HG03159 (cell line): Measurements from ENCODE around the gene RNH1.

Source experiments
- ATAC-seq: cut with Tn5 transposase; IDR thresholded peaks from one replicate; pipeline ENCODE4 v1.9.1; 2021; ENCODE audit warnings: mild to moderate bottlenecking, moderate library complexity; ENCODE audit not compliant: unreplicated experiment

Gene RNH1

DNA sequence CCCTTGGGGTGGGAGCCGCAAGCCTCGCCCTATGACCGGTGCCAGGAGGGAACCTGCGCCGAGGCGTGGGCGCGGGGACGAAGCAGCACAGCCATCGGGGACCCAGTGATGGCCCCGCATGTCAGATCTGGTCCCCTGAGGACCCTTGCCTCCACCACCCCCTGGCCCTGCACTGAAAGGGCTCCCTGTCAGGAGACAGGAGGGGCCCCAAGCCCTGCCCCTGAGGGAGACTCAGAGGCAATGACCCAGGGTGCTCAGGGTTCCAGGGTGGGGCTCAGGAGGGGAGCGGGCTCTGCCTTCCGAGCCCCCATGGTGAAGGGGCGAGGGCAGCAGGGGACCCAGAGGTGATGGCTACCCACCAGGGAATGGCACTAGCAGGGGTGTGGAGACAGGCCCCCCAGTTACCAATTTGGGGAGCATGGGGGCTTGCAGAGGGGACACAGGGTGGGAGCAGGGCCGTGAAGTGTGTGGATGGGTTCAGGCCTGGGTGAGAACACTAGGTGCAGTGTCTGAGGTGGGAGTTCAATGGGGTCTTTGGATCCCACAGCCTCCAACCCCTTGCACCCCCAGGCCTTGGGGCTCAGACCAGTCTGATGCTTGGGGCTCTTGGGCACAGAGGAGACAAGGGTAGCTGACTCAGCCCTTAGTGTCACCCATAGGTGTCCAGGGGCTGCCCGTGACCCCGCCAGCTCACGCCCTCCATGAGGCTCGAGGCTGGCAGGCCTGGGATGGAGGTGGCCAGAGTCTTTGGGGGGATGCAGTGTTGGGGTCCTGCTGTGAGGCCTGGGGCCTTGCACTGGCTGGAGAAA lies 30.8 kb upstream of the RNH1 start:
- ATAC-seq = no peak

DNA sequence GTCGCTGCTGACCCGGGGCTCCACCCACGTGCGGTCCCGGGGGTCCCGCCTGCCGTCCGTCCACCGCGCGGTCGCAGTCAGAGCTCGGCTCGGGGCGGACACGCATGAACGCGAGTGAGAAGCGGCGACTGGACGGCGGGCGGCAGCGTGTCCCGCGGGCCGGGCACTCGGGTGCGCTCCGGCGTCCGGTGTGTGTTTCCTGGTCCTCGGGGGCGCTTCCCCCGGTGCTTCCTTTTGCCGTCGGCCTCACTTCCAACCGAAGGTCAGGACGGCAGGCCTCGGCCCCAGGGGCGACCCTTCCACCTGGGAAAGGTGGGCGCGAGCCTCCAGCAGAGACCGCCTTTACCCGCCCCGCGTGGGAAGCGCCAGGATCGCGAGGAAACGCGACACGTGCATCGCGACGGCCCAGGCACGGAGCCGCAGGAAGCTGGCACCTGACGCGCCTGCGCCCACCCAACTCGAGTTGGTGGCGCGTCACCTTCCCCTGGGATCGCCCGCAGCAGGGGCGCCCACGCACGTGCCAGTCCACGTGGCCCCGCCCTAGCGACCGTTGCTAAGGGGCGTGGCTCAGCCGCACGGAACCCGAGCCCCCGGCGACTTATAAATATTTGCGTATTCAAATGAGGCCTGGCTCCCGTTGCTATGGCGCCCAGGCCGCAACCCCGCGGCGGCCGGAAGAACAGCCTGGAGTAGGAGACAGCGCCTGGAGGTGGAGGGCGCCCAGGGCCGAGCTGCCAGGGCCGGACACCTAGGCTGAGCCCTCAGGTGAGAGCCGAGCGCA lies 30.0 kb upstream of the RNH1 start, which contains the start of gene LRRC56:
TSS of gene LRRC56 (plus strand) at position 687 of the 781 bp plus-strand sequence. CDS start 3,158 bp downstream, outside the sequence.
- peak; percentile 61 for ATAC-seq

DNA sequence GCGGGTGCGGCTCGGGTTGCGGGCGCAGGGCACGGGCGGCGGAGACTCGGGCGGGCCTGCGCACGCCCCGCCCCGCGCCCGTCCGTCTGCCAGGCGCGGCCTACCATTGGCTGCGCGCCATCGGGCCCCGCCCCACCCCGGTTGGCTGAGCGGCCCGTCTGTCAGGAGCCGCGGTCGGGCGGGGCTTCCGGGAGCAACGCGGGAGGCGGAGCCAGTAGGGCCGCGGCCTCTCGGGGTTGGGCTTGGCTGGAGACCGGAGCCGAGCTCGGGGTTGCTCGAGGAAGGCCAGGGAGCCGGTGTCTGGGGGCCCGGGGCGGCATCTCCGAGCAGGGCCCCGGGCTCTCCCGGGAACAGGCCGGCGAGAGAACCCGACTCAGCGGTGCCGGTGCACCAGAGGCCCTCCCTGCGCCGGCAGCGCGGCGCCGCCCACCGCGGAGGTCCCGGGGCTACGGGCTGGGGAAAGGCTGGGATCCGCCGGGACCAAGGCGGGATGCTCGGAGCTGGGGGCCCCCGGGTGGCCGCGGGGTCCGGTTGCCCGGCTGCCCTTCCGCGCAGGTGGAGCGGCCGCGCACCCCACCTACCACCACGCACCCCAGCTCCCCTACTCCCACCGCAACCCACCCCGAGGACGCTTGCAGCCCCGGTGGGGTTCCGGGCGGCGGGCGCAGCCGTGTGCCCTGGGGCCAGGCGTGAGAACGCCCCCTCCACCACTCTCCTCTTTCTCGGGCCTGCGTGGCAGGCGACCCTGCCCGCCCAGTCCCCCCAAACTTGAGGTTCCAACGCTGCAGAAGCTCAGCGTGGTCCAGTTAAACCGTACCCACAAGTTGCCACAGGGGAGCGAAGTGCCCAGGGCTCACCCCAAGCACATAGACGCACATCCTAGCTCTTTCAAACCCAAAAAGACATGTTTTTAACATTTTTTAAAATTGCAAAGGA lies 28.7 kb upstream of the RNH1 start, which contains the start of gene HRAS:
TSS of gene HRAS (minus strand) at position 58 of the 936 bp plus-strand sequence.
- peak; percentile 61 for ATAC-seq

DNA sequence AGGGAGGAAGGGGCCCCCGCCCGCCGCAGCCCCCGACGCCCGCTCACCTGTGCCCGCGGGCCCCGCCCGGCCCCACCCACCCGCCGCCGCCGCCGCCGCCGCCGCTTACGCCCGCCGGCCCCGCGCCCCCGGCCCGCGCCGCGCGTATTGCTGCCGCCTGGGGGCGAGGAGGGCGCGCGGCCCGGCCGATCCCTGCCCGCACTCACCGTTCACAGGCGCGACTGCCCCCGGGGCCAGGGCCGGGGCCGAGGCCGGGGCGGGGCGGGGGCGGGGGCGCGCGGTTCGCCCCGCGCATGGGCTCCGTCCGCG lies 28.1 kb upstream of the RNH1 start:
- peak; percentile 8 for ATAC-seq

DNA sequence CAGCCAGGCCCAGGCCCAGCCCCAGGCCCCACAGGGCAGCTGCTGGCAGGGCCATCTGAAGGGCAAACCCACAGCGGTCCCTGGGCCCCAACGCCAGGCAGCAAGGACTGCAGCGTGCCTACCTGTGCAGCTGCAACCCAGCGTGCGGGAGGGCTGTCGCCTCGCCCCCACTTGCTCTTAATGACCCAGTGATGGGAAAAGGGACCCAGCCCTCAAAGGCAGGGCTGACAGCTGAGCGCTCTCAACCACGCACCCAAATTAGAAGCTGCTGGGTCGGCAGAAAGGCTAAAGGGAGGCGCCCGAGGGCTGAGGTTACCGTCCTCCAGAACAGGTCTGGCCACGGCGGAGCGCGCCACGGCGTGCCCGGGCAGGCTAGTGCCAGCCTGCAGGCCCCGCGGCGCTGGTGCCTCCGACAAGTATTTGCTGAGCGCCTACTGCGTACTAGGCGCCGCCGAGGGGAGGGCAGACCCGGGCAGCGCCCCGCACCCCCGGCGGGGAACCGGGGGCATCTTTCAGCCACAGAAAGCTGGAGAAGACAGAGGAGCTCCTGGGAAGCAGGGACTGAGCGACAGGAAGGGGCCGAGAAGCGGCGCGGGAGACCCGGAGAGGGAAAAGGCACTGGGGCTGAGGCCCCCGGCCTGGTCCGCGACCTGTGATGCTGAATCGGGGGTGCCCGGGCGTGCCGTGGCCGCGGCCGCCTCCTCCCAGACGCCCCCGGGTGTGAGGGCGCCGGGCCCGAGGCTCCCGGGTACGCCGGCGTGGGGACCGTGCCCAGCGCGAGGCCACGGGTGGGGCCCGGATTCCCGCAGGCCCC lies 27.6 kb upstream of the RNH1 start:
- no peak for ATAC-seq

DNA sequence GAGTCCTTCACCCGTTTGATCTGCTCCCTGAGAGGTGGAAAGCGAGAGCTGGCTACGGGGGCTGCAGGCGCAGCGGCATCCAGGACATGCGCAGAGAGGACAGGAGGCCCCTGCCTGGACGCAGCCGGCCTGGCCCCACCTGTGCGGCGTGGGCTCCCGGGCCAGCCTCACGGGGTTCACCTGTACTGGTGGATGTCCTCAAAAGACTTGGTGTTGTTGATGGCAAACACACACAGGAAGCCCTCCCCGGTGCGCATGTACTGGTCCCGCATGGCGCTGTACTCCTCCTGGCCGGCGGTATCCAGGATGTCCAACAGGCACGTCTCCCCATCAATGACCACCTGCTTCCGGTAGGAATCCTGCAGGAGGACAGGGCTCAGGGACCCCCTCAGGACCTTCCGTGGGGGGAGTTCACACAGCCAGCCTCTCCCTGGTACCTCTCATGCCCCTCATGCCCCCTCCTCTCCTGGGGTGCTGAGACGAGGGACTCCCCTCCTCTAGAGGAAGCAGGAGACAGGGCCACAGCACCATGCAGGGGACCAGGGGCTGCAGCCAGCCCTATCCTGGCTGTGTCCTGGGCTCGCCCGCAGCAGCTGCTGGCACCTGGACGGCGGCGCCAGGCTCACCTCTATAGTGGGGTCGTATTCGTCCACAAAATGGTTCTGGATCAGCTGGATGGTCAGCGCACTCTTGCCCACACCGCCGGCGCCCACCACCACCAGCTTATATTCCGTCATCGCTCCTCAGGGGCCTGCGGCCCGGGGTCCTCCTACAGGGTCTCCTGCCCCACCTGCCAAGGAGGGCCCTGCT lies 26.7 kb upstream of the RNH1 start:
- no peak for ATAC-seq

DNA sequence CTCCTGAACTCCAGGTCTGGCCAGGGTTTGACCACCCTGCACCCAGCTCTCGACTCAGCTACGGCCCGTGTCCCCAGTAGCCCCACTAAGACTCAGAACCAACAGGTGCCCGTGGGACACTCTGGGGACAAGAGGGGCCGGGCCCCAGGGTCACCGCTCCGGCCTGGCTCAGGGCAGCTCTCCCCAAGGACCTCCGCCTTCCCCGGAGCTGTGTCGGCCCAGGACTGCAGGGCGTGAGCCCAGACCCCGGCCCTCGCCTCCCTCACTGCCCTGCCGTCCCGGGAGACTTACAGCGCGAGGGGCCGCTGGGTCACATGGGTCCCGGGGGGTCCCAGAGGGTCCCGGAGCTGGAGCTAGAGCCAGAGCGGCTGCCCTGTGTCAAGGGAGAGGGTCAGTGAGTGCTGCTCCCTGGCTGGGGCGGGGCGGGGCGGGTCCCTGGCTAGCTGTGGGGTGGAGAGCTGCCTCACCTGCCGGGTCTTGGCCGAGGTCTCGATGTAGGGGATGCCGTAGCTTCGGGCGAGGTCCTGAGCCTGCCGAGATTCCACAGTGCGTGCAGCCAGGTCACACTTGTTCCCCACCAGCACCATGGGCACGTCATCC lies 26.0 kb upstream of the RNH1 start:
- ATAC-seq = no peak

DNA sequence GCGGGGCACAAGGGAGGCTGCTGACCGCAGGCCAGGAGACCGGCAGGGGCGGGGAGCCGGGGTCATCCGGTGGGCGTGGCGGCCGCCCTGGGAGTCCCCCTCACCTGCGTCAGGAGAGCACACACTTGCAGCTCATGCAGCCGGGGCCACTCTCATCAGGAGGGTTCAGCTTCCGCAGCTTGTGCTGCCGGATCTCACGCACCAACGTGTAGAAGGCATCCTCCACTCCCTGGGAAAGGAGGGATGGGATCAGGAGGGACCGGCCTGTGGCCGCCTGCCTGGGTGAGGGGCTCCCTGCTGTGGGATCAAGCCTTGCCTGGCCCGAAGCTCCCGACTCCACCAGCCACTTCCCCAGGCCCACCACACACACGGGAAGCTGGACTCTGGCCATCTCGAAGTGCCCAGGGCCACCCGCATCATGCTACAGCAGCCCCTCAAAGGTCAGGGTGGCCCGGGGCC lies 25.5 kb upstream of the RNH1 start:
- no peak for ATAC-seq

DNA sequence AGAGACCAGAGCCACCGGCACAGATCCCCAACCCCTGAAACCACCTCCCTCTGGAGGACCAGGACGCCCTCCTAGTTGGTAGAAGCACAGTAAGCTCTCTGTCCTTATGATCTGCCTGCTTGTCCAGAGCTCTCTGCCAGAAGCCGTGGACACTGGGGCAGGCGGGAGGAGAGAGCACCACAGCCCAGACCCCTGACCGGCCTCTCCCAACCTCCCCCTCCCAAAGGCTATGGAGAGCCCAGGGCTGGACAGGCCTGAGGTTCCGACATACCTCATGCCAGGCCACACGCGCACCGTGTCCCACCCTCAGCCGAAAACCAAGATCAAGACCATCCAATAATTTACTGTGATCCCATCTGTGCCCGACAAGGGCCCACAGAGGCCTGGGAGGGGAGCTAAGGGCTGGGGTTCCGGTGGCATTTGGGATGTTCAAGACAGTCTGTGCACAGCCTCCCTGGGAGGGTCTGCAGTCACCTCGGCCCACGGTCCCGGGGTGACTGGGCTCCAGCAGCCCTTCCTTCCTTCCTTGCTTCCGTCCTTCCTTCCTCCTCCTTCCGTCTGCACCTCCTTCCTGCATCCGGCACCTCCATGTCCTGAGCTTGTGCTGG lies 25.0 kb upstream of the RNH1 start:
- no peak for ATAC-seq

DNA sequence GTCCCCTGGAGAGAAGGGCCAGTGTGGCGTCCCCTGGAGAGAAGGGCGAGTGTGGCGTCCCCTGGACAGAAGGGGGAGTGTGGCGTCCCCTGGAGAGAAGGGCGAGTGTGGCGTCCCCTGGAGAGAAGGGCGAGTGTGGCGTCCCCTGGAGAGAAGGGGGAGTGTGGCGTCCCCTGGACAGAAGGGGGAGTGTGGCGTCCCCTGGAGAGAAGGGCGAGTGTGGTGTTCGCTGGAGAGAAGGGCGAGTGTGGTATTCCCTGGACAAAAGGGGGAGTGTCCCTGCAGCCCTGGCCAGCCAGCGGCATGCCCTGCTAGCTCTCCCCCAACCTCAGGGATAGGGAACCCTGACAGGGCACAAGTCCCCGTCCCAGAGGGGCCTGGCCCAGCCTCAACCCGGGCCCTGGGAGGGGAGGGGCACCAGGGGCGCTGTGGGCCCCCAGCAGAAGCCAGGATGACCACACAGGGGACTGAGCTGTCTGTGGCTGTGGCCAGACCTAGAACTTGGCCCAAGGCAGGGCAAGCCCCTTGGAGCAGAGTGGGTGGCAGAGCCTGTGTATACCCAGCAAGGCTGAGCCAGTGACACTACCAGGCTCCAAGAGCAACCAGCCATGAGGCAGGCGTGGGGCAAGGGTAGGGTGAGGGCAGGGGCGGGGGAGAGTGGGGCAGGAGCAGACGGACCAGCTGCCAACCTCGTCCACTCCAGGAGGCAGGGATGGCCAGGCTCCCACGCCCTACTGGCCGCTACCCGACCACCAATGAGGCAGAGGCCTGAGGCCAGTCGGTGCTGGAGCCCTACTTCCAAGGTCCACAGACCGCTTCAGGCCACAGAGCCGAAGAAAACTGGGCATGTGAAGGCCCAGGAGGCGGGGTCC lies 24.2 kb upstream of the RNH1 start:
- ATAC-seq = no peak

DNA sequence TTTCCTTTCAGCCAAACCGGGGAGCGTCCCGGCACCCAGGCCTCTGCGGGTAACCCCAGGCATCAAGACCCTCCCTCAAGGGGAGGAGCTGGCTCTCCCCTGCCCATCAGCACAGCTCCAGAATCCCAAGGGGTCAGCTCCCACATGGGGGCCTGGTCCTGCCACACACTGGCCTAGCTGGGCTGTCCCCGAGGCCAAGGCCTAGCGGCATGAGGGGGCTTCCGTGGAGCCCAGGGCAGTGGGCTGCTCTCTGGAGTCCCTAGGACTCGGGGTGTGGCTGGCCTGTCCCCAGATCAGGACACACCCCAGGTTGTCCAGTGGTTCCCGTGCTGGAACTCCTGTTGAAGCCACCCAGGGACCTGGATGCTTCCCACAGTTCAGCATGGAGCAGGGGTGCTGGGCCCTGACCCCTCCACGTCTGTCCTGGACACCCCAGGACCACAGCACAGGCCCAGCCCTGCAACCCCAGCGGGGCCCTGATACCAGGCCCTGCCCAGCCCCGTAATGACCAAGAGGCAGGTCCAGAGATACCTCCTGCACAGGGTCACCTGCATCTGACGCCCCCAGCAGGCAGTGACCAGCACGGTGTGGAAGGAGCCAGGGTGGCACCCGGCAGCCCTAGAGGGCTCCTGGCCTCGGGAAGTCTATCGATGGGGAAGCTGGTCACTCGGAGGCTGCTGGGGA lies 22.8 kb upstream of the RNH1 start:
- ATAC-seq = no peak

DNA sequence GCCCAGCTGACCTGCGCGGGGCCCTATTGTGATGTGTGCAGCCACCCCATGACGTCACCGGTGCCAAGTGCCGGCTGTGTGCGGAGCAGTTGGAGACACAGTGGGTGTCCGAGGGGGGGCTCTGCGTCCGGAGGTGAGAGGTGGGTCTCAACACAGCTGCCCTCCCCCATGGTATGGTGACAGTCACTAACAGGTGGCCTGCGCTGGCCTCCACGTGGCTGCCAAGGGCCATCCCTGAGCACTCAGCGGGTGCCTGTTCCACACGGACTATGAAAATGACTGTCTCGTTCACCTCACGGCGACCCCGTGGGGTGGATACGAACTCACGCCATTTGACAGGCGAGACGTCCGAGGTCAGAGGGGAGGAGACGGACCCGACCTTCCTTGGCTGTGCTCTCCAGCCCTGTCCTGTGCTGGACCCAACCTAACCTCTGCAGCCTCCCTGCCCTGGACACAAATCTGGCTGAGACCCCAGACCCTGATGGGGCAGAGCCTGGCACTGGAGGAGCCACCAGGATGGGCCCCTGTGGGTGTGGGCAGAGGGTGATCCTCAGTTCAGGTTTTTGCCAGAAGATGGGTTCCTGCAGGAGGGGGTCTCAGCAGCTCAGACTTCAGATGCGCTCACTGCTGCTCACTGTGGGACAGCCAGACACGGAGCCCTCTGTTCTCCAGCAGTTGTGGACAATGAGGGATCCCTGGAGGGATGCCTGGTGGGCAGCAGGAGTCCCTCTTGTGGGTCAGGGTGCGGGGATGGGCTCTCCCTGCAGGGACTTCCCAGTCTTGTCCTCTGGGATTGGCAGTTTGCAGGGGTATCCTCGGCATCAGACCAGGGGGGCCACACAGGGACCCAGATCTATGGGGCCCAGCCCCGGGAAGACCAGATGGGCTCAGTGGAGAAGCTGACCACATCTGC lies 22.0 kb upstream of the RNH1 start:
- no peak for ATAC-seq

DNA sequence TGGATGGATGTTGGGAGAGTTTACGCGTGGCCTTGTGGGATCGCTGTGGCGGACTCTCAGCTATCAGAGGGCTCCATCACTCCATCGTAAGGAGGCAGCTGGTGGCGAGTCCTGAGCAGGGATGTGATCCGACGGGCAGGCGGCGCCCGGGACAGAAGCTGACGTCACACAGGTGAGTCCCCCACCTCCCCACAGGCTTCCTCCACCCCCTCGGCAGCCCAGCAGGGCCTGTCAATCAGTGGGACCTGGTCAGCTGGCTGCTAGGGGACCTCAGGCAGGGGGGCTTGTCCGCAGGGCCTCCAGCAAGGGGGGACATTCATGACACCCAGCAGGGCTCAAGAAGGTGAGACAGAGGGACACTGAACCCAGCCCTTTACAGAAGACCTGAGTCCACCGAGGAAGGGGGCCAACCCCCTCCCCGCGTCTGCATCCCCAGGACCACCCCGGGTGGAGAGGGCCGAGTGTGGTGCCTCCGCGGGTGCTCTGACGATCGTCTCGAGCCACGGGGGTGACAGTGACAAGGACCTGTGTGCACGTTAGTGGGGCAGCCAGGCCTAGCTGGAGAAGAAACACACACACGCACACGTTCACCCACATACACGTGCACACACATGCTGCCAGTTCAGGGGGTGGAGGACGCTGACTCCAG lies 21.2 kb upstream of the RNH1 start:
- ATAC-seq = no peak

DNA sequence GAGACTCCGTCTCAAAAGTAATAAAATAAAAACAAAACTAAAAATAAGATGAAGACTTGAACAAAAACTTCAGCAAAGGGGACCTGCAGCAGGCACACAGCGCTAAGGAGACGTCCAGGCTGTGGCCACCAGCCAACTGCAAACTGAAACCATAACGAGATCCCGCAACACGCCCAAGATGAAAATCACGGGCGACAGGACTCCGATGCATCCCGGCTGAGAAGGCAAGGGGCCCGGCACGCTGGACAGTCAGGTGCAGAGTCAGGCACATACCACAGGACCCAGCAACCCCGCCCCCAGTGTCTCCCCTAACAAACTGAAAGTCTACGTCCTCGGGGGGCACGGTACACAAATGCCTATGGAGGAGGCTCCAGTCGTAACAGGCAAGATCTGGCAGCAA lies 19.1 kb upstream of the RNH1 start:
- ATAC-seq = no peak

DNA sequence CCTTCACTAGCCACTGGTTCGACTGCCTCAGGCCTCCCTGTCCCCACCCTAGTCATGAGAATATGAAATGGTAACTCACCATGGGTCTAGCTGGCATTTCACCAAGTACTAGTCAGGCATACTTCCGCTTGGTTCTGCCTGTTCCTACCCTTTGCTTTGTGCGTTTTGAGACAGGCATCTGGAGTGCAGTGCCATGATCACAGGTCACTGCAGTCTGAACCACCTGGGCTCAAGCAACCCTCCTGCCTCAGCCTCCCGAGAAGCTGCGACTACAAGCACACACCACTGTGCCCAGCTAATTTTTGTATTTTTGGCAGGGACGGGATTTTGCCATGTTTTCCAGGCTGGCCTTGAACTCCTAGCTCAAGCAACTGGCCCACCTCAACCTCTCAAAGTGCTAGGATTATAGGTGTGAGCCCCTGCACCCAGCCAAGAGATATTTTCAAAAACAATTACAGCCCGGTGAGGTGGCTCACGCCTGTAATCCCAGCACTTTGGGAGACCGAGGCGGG lies 14.2 kb upstream of the RNH1 start:
- no peak for ATAC-seq
